Thyroid gland (tissue), 4 donors: ENCODE data around the gene LYPD1. TPM values are rescaled to one million over a fixed set of nuclear protein-coding genes. Genes with fewer than 3 reads are reported as not detected.

ENCODE experiments used
- DNase-seq, 2 donors: peaks; one replicate each; pipeline ENCODE4 v3.0.0-alpha.2; 2019
- H3K27ac ChIP-seq, 3 donors: fragments of 200-600 bp; sonication (generic); 1 replicate in 2 of 3; 2 replicates in 1 of 3; pipeline ENCODE4 v1.5.1; 2016 to 2019; ENCODE audit warnings: mild to moderate bottlenecking in 1 of 3, moderate library complexity in 1 of 3
- H3K27me3 ChIP-seq: fragments of 200-600 bp; sonication (generic); one replicate; pipeline ENCODE4 v1.5.1; 2019
- H3K36me3 ChIP-seq, 2 donors: fragments of 200-600 bp; sonication (generic); one replicate each; pipeline ENCODE4 v1.5.1; 2016 to 2019
- H3K4me1 ChIP-seq, 2 donors: fragments of 200-600 bp; sonication (generic); one replicate each; pipeline ENCODE4 v1.5.1; 2017 to 2019
- H3K4me3 ChIP-seq, 3 donors: fragments of 200-600 bp; sonication (generic); replicated peaks in 1 of 3; 1 replicate in 2 of 3; 2 replicates in 1 of 3; pipeline ENCODE4 v1.5.1; 2016; ENCODE audit warnings: mild to moderate bottlenecking in 1 of 3
- H3K9me3 ChIP-seq: fragments of 200-600 bp; sonication (generic); one replicate; pipeline ENCODE4 v1.5.1; 2017
- CTCF ChIP-seq, 6 experiments: fragments of 200-600 bp in 3 of 6; fragments of 450-650 bp in 3 of 6; sonication (generic) in 3 of 6; IDR thresholded peaks; one replicate each; pipeline ENCODE4 v1.5.1; 2016 to 2019; ENCODE audit warnings: antibody characterized with exemption in 6 of 6, mild to moderate bottlenecking in 2 of 6, inconsistent platforms in 1 of 6, moderate library complexity in 1 of 6
- POLR2A ChIP-seq, 2 donors: fragments of 450-650 bp; IDR thresholded peaks; one replicate each; pipeline ENCODE4 v1.6.1; 2017; ENCODE audit warnings: antibody characterized with exemption in 2 of 2, mild to moderate bottlenecking in 2 of 2, moderate library complexity in 1 of 2
- WGBS, 2 donors: methylation state at CpG; one replicate each; pipeline ENCODE4 v1.1.5; 2017; 5-methylcytosine and 5-hydroxymethylcytosine counted together
- intact Hi-C: fragments of 100-400 bp; cut with DNase I; formaldehyde crosslinking; loops from one replicate; pipeline ENCODE4 v1.15.1; 2023
- total RNA-seq, 4 donors: library from RNA; depleted of rRNA; stranded (reverse); fragments of >200 nt; gene quantifications; one replicate each; pipeline ENCODE4 v1.2.3, GENCODE V29; 2016

LYPD1 gene
- total RNA-seq, 4 donors from 2014 or later = 0.45 to 1.9 (median 0.93) TPM; not detected in 1

GRCh38 chr2:132664096-132664495, 5.9 kb downstream of the LYPD1 start:
- no peak overlapping the region for H3K4me3 ChIP-seq
- no peaks in the 10 kb centered on the region for H3K36me3 ChIP-seq
- intact Hi-C loops = no loop called here
- TF ChIP-seq CTCF (IDR thresholded peaks at IDR 0.05) (no peak), POLR2A (IDR thresholded peaks at IDR 0.05) (no peak)
- WGBS, 2 donors = 78 to 91% methylated on average over 2 of the region's 2 CpGs
- no peak for DNase-seq
- no peak overlapping the region for H3K27ac ChIP-seq
- H3K27me3 ChIP-seq = no peaks in the 10 kb centered on the region
- H3K4me1 ChIP-seq = peaks cover 3 to 11% of the 10 kb centered on the region in 2 donors
- H3K9me3 ChIP-seq = no peaks in the 10 kb centered on the region

- Histone ChIP-seq H3K27ac (no peak overlapping the region), H3K4me1 (peaks cover 0 to 3% of the 10 kb centered on the region in 2 donors), H3K36me3 (no peaks in the 10 kb centered on the region), H3K27me3 (no peaks in the 10 kb centered on the region), H3K4me3 (no peak overlapping the region), H3K9me3 (no peaks in the 10 kb centered on the region)
- TF ChIP-seq POLR2A (IDR thresholded peaks at IDR 0.05) = no peak
- TF ChIP-seq CTCF (IDR thresholded peaks at IDR 0.05) = no peak
- intact Hi-C loops = no loop called here
- 29 to 34% methylated on average over 3 of the region's 3 CpGs for WGBS, 2 donors
- DNase-seq = no peak
Observed at GRCh38 chr2:132662732-132663131, 7.3 kb downstream of the LYPD1 start.

GRCh38 chr2:132659331-132659730, 10.7 kb downstream of the LYPD1 start:
- peaks cover 0 to 3% of the 10 kb centered on the region in 2 donors for H3K4me1 ChIP-seq
- 94 to 95% methylated on average over 3 of the region's 3 CpGs for WGBS, 2 donors
- intact Hi-C loops = no loop called here
- H3K9me3 ChIP-seq = no peaks in the 10 kb centered on the region
- no peak for TF ChIP-seq POLR2A (IDR thresholded peaks at IDR 0.05)
- no peak for TF ChIP-seq CTCF (IDR thresholded peaks at IDR 0.05)
- DNase-seq = no peak
- H3K36me3 ChIP-seq = no peaks in the 10 kb centered on the region
- H3K27me3 ChIP-seq = no peaks in the 10 kb centered on the region
- no peak overlapping the region for H3K4me3 ChIP-seq
- no peak overlapping the region for H3K27ac ChIP-seq

- intact Hi-C loops = no loop called here
- 51 to 78% methylated on average over 7 of the region's 7 CpGs for WGBS, 2 donors
- no peak for TF ChIP-seq CTCF (IDR thresholded peaks at IDR 0.05)
- no peak for TF ChIP-seq POLR2A (IDR thresholded peaks at IDR 0.05)
- no peaks in the 10 kb centered on the region for H3K27me3 ChIP-seq
- no peaks in the 10 kb centered on the region for H3K4me1 ChIP-seq
- H3K9me3 ChIP-seq = no peaks in the 10 kb centered on the region
- no peaks in the 10 kb centered on the region for H3K36me3 ChIP-seq
- DNase-seq = no peak
- no peak overlapping the region for H3K27ac ChIP-seq
- H3K4me3 ChIP-seq = no peak overlapping the region
Observed at GRCh38 chr2:132656266-132656975, 13.6 kb downstream of the LYPD1 start.

GRCh38 chr2:132654968-132655367, 15.0 kb downstream of the LYPD1 start:
- Histone ChIP-seq H3K4me3 (no peak overlapping the region), H3K27me3 (no peaks in the 10 kb centered on the region), H3K27ac (no peak overlapping the region), H3K9me3 (no peaks in the 10 kb centered on the region), H3K4me1 (no peaks in the 10 kb centered on the region), H3K36me3 (no peaks in the 10 kb centered on the region)
- intact Hi-C loops = no loop called here
- TF ChIP-seq CTCF (IDR thresholded peaks at IDR 0.05) = no peak
- WGBS, 2 donors = 94 to 97% methylated on average over 7 of the region's 7 CpGs
- no peak for DNase-seq
